ENCODE measurements around the gene GMDS.
A peak's percentile ranks its signal among the peaks of the same experiment; 100 is the strongest.

GMDS gene

DNA sequence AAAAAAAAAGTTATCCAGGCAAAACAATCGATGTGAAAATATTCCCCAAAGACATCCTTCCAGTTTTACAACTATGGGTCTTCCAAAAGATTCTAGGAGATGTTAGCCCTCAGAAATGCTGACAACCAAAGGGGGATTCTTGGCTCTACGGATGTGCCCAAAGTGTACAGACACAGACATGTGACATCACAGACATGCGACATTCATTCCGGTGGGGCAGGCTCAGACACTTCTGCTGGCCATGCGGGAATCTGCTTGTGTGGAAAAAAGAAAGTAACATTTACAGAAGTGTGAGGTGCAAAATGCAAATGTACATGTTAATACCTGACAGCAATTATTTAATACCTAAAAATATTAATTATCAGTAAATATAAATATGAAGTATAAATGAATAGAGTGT lies 367.1 kb downstream of the GMDS start:
- no peak for DNase-seq

DNA sequence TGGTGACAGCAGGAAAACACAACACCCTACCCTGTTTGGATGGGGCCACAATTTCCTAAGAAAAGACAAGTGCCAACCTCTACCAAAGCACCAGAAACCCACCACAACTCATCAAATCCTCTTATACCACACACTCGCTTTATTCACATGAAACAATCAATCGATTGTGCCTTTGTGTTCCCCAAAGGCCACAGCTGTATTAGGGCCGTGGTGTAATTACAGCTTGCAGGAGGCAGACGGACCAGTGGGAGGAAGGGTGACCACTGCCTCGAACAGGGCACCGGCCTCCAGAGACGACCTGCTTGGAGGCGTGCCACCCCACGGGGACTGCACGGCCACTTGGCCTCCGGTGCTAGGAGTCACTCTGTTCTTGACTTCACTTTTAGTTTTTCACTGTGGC lies 371.6 kb downstream of the GMDS start:
- no peak for DNase-seq

DNA sequence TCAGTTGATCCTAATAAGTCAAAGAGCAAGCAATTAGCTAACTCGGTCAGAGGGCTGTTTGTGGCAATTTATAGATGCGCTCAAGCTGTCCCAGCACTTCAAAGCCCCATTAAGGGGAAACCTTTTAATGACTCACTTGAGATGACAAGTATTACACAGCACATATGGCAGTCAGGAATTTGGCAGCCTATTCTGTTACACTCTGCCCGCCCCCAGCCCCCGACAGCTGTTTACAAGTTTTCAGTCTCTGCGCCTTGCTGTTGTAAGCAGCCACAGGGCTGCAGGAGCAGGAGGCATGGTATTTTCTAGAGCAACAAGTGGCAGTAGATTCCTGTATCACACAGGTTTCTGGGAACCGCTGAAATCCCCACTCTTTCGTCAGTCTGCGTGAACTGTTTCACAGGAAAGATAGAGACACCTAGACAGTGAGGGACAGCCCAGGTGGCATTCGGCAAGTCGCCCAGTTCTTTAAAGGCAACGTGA lies 372.7 kb downstream of the GMDS start:
- peak; percentile 19 for DNase-seq

DNA sequence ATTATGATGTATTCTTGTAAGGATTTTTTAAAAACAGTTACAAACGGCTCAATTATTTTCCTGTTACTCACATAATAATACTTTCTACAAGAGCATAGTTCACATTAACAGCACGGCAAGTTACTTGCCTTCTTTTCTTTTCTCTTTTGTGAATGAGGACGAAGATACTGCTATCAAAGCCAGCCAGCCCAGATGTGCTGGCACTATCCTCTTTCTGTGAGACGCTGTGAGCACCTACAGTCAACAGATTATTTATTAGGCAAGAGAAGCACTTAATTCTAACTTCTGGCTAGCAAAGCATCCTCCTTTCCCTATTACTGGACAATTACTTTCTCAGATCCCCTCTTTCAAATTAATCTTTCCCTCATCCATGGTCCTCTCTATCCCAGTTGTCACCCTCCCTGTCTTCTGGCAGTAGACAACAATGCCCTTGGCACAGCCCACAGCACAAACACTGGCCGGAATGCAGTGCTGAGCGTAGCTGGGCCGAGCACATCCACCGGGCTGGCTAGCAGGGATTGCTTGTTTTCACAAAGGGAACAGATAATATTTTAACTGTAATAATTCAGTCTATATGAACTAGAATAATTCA lies 373.6 kb downstream of the GMDS start:
- no peak for DNase-seq

DNA sequence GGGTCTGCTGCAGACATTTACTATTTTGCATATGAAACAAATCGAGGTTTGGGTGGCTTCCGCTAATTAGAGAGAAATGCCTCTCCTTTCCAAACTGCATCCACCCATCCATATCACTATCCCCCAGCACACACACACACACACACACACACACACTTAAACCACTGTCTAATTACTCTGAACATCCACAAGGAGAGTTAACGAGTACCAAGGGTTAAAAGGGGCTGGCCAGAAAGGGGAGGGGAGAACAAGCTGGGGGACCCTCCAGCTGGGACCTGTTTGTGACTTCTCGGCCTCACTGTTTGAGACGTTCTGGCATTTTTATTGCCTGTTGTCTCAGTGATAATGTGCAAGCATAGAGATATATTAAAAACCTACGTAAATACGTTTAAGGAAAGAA lies 374.5 kb downstream of the GMDS start:
- no peak for DNase-seq

DNA sequence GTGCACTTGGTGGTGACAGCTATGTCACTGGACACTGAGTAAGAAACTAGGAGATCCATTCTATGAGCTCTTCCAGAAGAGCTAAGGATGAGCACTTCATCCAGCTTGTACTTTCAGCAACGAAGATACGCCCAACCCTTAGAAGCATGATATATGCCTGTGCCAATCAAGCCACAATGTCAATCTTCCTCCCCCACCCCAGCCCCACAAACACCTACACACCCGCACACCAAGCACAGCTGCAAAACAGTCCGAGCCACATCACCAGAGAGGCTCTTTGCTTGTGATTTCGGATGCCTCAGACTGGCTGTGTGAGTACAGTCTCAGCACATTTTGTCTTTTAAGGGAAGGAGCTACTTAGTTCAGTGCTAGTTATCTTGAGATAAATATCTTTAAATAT lies 375.2 kb downstream of the GMDS start:
- no peak for DNase-seq

DNA sequence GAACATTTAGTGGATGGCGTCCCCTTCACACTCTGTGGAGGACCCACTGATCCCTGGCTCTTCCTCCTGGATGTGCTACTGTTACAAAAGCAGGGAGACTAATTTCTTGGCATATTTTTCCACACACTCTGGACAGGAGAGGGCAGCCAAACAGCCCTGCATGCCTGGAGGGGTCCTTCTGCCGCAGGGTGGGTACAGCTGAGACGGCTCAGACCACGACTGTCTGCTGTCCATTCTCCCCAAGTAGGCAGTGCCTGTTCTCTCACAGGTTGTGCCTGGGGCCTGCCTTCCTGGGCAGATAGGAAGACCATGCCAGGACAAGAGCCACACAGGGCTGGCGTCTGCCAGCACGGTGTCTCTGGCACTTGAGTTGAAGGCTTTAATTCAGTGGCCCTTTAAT lies 375.6 kb downstream of the GMDS start:
- no peak for DNase-seq

DNA sequence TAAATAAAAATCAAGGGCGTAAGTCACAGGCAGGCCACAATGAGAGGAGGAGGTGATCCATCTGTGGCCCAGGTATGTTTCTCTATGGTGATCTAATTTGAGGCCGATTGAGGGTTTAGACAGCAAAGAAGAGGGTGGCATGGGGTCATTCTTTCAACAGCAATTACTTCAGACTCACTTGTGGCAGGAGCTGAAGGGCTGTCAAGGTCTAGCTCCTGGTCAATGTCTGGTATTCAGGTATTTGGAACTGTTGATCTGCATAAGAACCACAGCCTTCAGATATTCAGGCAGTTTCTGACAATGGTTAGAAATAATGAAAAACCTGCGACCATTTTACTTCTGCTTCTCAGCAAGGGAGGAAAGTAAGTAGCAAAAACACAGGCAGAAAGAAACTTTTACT lies 376.1 kb downstream of the GMDS start:
- DNase-seq, result no peak

DNA sequence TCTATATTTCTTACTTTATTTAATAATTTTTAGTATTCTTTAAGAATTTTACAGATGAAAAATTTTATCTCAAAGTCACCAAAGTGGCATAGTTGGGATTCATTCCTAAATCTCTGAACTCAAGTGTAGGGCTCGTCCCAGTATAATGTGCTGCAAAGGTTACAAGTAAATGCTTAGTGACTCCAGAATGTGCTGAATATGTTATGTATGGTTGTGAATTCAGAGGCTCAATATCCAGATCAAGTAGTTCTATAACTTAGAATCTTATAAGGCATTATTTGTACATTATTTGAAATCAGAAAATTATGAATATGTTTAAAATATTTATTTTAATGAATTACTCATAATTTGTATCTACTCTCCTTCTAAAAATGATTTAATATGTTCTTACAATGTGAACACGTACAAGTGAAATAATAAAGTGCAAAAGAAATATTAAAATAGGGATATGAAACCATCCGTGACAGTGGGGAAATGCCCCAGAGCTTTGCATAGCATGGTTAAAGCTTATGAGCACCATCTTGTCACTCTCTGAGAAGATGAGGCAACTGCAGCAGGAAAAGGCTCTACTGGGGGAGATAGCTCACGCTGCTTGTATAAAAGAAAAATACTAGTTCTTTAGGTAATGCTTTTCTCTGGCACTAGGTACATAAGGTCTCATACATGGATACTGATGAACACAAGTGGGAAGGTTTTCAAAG lies 376.7 kb downstream of the GMDS start:
- no peak for DNase-seq

DNA sequence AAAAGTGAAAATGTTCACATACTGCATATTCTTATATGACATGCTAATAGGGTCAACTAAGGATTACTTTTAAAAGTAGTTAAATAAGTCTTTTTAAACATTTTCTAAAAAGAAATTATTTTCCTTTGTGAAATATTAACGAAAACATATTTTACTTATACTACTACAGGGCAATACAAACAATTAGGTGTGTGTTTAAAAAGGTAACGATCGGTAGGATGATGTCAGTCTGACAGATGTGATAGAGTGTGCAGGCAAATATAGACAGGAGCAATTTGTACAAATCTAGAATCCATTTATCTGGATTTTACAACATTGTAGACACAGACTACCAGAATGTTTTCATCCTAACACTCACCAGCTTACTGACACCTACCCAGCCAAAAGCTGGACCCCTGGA lies 378.2 kb downstream of the GMDS start:
- DNase-seq, result no peak

DNA sequence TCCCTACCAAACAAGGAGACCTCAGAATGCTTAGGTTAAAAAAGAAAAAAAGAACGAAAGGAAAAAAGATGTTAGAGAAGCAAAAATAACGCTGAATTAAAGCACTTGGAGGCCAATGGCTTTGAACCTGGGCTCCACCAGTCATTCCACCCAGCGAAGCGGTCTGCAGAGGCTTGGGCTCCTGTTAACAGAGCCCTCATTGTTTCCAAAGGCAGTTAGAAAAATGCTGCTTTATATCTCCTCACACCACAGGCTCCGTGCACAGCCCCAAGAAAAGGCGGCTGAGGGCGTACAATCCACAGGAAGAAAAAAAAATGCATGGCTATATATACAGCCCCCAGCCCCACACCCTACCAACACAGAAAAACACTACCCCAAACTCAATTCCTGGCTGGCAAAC lies 379.8 kb downstream of the GMDS start:
- DNase-seq, result no peak

DNA sequence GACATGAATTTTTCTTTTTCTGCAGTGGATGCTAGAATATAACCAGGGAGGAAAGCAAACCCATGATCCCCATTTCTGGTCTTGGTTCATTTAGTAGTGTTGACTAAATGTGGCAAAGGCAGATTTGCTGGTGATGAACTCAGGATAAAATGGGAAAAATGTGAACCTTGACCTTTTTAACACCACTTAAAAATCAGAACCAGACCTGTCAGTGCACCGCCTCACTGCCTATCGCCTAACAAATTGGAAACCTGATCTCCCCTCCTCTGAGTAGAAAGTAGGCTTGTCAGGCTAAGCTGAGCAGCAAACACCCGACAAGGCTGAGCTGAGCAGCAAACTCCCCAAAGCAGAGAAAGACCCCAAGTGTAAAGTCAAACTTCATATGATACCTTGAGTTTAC lies 380.9 kb downstream of the GMDS start:
- no peak for DNase-seq

DNA sequence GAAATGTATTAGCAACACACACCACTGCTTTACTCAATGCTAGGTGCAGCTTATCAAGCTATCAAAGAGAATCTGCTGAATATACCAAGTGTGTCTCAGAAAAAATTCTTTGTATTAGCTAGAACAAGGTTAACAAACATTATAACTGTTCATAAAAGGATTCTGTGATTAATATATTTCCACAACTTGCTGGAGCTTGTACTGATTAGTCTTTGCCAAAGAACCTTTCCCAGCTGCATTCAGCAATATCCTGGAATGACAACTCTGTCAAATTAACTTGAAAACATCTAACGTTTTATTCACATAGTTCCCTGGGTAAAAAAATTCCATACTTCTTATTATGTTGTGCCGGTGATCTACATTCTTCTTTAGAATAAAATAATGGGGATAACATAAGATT lies 383.0 kb downstream of the GMDS start:
- DNase-seq, result no peak

DNA sequence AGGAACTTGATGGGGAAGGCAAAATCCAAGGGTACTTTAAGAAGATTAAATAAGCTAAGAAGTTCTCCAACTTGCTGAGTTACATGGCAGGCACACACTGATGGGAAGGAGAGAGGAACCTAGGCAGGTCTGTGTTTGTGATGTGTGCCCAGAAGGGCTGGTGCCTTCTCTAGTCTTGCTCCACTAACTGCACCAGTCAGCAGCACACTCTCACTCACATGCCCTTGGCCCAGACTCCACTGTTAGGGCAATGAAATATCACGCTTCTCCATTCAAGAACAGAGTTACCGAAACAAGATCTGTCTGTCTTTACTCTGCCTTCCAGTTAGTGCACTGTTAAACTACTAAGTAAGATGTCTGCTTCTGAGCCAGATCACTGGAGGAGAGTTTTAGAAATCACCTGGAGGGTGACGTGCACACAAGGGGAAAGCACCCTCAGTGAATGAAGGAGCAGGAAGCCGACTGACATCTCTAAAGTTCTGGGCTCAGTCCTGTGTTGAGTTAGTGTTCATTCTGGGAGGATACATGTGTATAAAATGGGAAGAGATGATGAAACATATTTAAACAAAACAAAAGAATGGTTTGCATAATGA lies 384.6 kb downstream of the GMDS start:
- DNase-seq, result no peak

DNA sequence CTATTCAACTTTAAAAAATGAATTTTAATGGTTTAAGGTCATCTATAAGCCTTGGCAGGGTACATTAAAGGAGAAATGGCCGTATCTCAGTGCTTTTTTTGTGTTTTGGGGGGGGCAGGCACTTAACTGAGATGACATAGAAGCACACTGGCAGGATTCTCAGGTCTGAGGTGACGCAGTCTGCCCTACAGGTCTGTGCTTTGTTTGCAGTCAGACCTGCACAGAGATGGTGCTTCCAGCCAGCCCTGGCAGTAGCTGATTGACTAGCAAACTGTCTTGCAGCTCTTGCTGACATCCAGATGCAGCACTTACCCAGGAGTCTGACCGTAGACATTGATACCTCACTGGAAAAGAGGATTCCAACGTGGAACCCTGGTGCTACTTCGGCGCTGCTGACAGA lies 386.5 kb downstream of the GMDS start:
- no peak for DNase-seq

DNA sequence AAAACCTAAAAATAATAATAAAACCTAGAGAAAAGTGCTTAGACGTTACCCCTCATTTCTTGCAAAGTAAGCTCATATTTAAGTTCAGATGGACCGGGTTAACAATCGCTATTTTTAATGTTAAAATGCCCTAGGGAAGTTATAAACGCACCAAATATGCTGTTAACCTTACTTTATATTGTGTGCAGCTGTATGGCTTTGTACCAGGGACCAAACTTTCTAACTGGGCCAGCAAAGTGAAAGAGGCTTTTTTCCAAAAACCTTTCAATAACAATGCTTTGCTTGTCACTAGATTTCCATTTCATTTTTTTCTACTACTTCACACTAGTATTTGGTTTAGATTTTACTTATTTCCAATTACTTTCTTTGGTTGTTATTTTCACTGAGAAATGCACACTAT lies 387.2 kb downstream of the GMDS start:
- no peak for DNase-seq

DNA sequence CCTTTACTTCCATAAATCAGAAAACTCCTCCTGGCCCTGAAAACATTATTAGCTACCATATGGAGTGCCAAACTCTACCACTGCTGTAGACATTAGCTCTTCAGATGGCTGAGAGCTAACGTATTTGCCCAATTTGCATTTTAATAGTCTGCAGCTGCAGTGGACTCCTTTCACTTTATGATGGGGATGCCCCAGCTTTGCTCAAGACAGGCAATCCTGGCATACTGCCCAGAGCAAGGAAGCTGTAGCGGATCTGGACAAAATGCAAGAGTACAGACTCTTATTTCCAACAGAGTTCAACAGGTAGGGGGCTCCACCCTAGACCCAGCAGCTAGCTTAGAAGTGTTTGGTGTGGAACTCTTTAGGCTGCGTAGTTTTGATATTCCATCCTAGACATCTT lies 389.0 kb downstream of the GMDS start:
- DNase-seq, result peak; percentile 77

DNA sequence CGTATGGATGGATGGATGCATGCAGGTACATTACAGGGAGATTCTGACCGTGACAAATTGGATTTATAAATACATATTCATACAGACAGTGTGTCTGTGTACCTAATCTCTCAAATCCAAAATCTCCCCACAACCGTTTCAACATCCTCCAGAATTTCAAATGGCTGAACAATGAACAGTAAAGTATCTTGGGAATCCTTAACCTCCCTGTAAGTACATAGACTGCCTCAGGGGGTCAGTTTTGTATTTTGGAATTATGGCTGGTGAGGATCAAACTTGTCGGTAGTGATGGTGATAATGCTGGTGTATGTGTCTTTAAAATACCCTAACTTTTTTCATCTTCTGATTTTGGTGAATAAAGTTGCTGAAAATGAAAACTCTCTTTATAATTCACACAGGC lies 389.5 kb downstream of the GMDS start:
- DNase-seq, result no peak

DNA sequence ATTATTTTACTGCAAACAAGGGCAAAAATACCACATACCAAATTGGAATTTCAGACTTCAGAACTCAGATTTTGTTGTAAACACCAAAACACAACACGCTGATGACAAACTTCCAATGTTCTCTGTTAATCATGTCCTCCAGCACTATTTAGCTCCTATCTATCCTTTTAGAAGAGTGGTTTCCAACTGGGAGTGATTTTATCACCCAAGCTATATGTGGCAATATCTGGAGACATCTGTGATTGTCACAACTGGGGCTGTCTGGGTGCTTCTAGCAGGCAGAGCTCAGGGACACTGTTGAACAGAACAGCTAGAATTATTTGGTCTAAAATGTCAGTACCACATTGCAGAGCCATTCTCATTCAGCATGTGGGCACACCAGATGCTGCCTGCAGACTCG lies 391.1 kb downstream of the GMDS start:
- no peak for DNase-seq

DNA sequence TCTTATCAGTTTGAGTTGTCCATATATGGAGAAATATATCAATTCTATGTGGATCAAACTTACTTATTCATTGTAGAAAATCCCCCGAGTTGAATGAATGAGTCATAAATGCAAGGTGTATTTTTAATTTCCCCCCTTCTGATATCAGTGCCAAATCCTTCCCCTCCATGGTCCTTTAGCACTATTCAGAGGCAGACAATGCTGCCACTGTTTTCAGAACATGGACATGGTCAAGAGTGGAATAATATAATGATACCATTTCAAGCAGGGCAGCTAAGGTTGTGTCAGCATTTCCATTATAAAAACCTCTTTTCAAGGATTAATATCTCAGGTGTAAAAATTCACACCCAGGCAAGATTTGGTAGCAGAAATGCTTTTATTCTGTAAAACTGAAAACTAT lies 391.6 kb downstream of the GMDS start:
- DNase-seq, result no peak

DNA sequence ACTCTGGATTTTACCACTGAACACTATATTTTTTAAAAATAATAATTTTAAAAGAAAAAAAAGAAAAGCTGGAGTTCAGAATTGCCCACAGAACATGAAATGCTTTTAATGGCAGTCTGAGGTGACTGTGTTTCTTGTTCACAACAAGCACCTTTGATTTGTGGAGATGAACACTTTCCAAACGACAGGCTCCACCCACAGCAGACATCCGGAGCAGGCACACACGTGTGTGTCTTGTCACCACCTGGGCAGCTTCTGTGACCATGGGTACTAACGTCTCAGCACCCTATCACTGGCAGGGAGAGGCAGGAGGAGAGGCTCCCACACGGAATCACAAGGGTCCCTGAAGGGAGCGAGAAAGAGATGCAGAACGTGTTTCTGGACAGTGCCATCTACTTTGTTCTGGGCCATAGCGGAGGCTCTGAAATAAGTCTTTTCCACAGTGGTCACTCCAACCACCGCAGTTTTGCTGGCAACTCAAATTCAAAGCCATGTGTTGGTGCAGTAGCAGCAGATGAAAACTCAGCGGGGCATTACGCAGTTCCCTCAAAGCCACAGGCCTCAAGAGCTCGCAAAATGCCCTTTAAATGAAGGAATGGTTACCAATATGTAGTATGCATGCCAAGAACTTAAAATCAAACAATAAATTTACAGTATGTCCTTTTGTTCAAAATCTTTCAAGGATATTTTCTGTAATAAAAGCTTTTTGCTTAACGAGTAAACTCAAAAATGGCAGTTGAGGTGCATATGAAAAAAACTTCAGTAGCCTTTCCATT lies 393.5 kb downstream of the GMDS start:
- DNase-seq, result no peak

DNA sequence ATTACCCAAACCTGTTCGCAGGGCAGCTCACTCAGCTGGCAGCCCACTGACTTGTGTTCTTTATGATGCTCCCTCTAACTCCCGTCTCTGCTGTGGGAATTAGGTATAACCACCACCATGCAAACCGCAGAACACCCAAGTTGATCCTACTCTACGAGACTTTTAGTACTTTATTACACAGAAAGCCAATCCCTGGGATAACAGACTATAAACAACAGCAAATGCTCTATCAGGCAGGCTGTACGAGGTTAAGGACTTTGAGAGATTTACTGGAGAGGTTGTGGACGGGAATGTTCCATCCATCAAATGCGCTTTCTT lies 394.6 kb downstream of the GMDS start:
- no peak for DNase-seq

DNA sequence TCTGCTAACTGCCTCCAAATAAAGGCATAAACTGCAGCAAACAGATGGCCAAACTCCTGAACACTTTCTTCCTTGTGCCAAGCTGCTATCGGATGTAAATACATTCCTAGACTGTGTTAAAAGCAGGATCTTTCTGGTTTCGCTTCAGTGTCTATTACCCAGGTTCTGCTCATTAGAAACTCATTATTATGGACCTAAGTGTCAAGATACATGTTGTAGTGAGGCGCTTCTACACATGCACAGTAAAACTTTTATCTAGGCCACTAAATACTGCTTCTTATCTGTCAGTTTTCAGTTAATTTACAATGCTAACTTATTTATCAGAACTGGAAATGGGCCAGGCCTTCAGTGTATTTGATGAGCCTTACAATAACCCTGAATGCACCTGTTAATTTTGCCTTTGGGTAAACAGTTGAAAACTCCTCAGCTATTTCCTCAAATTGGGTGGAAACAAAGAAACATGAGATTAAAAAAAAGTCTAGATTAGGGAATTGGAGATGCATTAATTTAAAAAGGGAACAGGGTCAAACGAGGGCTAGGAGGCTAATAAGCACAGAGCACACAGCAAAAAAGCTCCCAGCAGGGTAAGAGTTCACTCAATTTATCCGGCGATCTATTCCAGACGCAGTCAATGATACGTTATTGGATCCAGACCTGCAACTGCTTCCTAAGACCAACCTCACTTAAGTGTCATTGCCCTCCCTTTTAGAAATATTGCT lies 395.1 kb downstream of the GMDS start:
- no peak for DNase-seq
